ENCODE measurements around the gene ATOH1.

The ATOH1 gene

DNA sequence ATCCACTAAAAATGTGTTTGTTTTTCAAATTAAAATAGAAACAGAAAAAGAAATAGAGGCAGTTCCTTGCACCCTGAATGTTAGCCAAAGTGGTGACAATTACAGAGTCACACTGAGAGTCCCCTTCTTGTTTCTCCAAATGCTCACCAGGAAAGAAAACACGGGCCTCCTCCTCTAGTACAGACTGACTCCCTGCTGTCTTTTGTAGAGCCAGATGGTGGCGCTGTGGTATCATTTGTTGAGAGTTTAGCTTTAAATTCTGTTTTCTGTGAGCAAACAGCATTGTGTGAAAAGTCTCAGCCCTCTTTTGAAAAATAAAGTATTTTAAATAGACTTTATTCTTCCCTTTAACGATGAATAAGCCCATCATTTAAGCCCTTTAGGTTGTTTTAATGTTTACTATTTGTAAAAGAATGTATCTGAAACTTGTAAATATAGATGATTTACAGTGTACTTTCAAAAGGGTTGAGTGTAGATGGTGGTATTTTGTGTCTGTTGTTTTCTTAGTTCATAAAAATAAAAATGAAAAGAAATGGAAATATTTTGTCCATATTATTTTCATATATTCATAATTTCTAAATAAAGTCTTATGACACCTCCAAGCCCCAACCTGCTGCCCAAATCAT, 36.9 kb upstream of the ATOH1 start:
- peak; percentile 37 for DNase-seq (ENCODE audit: low read depth)
- no peak overlapping the region for H3K4me3 ChIP-seq (ENCODE audit: low read depth, low read length)
- in situ Hi-C loops (cut with HindIII; ENCODE audit: low sequenced_read_pairs): no loop called here
- TF ChIP-seq, protein P1, sequence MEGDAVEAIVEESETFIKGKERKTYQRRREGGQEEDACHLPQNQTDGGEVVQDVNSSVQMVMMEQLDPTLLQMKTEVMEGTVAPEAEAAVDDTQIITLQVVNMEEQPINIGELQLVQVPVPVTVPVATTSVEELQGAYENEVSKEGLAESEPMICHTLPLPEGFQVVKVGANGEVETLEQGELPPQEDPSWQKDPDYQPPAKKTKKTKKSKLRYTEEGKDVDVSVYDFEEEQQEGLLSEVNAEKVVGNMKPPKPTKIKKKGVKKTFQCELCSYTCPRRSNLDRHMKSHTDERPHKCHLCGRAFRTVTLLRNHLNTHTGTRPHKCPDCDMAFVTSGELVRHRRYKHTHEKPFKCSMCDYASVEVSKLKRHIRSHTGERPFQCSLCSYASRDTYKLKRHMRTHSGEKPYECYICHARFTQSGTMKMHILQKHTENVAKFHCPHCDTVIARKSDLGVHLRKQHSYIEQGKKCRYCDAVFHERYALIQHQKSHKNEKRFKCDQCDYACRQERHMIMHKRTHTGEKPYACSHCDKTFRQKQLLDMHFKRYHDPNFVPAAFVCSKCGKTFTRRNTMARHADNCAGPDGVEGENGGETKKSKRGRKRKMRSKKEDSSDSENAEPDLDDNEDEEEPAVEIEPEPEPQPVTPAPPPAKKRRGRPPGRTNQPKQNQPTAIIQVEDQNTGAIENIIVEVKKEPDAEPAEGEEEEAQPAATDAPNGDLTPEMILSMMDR (IDR thresholded peaks at IDR 0.05; ENCODE audit: low read depth, low read length, missing control alignments): peak; percentile 87

DNA sequence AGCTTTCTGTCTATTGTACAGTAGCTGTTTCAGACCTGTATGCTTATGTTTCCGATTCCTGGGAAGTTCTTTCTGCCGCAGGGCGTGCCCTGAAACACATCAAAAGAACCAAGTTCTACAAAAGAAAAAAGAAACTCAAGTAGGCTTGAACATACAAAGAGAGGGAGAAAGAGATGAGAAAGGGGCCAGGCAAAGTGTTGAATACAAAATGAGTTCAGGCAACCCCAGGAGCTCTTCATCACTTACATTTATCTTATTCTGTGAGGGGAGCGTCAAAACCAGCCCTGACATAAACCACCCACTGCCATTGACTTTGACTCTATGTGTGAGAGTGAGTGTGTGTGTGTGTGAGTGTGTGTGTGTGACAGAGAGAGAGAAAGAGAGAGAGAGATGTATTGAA, 26.5 kb upstream of the ATOH1 start:
- no peak for DNase-seq (ENCODE audit: low read depth)
- no peak overlapping the region for H3K4me3 ChIP-seq (ENCODE audit: low read depth, low read length)
- in situ Hi-C loops (cut with HindIII; ENCODE audit: low sequenced_read_pairs): loop anchor here (25.0 kb wide), 1 partner anchor 335 kb away; no protein-coding TSS in a partner anchor
- TF ChIP-seq, protein P1 (IDR thresholded peaks at IDR 0.05; ENCODE audit: low read depth, low read length, missing control alignments): no peak

DNA sequence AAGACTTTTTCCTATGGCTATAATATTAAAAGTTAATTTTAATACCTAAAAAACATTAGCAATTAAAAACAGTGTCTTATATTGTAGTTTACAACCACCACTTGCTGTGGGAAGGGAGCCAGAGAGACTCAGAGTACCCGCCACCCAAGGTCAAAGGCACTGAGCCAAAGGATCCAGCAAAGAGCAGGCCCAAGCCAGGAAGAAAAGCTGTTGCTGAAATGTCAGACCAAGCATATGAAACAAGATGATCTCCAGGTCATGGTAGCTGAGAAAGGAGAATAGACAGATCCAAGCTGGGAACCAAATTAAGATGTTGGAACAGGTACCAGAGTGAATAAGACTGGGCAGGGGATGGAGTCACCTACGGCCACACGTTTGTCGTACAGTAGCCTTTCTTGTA, 18.8 kb upstream of the ATOH1 start:
- H3K4me3 ChIP-seq (ENCODE audit: low read depth, low read length): no peak overlapping the region
- TF ChIP-seq, protein P1 (IDR thresholded peaks at IDR 0.05; ENCODE audit: low read depth, low read length, missing control alignments): no peak
- DNase-seq (ENCODE audit: low read depth): no peak
- in situ Hi-C loops (cut with HindIII; ENCODE audit: low sequenced_read_pairs): loop anchor here (25.0 kb wide), 1 partner anchor 328 kb away; no protein-coding TSS in a partner anchor

DNA sequence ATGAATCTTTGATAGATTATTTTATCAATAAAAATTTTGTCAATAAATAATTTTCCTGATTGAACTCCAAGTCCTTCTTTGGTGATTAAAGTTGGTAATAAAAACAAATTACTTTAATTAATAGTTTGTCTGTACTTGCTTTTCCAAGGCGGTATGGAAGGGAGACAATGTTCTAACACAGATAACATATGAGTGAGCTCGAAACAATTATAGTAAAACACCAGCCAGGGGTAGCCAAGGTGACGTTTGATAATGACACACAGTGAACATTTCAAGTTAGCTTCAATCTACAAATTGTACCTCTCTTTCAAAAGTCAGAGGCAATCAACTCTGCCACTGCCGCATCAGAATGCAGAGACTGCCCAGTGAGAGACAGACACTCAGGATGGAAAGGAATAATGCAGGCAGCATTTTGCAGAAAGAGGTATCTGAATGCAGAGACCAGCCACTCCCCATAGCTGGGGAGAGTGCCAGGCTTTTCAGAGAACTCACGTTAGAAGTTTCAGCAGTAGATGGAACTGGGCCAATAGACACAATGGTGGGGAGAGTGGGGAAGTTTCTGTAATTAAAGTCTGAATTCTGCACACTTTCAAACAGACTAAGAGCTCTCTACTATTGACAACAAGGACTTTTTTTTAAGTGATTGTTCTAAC, 18.1 kb upstream of the ATOH1 start:
- DNase-seq (ENCODE audit: low read depth): peak; percentile 13
- no peak overlapping the region for H3K4me3 ChIP-seq (ENCODE audit: low read depth, low read length)
- in situ Hi-C loops (cut with HindIII; ENCODE audit: low sequenced_read_pairs): loop anchor here (25.0 kb wide), 1 partner anchor 327 kb away; no protein-coding TSS in a partner anchor
- TF ChIP-seq, protein P1 (IDR thresholded peaks at IDR 0.05; ENCODE audit: low read depth, low read length, missing control alignments): no peak

DNA sequence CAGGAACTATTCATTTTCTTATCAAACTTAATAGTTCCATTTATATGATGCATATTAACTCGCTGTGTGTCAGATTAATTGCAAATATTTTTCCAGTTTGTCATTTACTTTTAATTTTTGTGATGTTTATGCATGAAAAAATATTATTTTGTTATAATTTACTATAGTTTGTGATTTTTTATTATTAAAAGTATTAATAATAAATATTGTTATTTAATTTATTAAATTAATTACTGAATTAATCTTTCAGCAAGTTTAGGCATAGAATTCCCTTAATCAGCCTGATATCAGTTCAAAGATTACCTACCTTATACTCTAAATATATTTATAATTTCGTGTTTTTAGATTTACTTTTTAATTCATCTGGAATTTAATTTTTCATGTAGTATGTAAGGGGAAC, 15.5 kb upstream of the ATOH1 start:
- no peak for DNase-seq (ENCODE audit: low read depth)
- in situ Hi-C loops (cut with HindIII; ENCODE audit: low sequenced_read_pairs): loop anchor here (25.0 kb wide), 1 partner anchor 324 kb away; no protein-coding TSS in a partner anchor
- TF ChIP-seq, protein P1 (IDR thresholded peaks at IDR 0.05; ENCODE audit: low read depth, low read length, missing control alignments): no peak
- H3K4me3 ChIP-seq (ENCODE audit: low read depth, low read length): no peak overlapping the region

DNA sequence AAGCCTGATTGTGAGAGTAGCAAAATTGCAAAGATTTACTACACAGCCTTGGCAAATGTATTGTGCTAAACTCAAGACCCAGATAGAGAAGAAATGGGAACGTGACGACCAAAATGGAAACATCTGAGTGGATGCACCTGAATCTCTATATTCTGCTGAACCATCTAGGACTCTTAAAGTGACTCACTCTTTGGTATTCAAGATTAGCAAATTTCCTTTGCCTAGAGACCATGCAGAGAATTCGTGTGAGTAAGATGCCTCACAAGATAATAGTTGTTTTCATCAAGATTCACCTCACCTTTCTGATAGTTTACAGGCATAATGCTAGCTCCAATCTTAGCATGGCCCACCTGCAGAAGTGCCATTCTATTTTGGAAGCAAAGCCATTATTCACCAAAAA, 14.4 kb upstream of the ATOH1 start:
- DNase-seq (ENCODE audit: low read depth): no peak
- in situ Hi-C loops (cut with HindIII; ENCODE audit: low sequenced_read_pairs): loop anchor here (25.0 kb wide), 1 partner anchor 323 kb away; no protein-coding TSS in a partner anchor

More for the DNA sequence above, 14.4 kb upstream of the ATOH1 start:
- TF ChIP-seq, protein P1 (IDR thresholded peaks at IDR 0.05; ENCODE audit: low read depth, low read length, missing control alignments): no peak
- no peak overlapping the region for H3K4me3 ChIP-seq (ENCODE audit: low read depth, low read length)
